ENCODE measurements around the gene RFTN1. TPM values are rescaled to one million over a fixed set of nuclear protein-coding genes. Genes with fewer than 3 reads are reported as not detected.

RFTN1 gene
- total RNA-seq, 1 donor from 2014 or later, result 6.4 TPM

- no peak overlapping the region for H3K27ac Mint-ChIP-seq (ENCODE audit: unreplicated experiment)
- H3K9me3 Mint-ChIP-seq (ENCODE audit: unreplicated experiment), result peaks cover 1% of the 10 kb centered on the region
- no peak for DNase-seq
- H3K4me3 Mint-ChIP-seq (ENCODE audit: unreplicated experiment), result no peak overlapping the region
- H3K36me3 Mint-ChIP-seq (ENCODE audit: unreplicated experiment), result no peaks in the 10 kb centered on the region
- TF ChIP-seq CTCF (IDR thresholded peaks at IDR 0.05; ENCODE audit: partially characterized antibody, unreplicated experiment), result no peak
- peaks cover 11% of the 10 kb centered on the region for H3K4me1 Mint-ChIP-seq (ENCODE audit: low read depth, unreplicated experiment)
- peaks cover 4% of the 10 kb centered on the region for H3K27me3 Mint-ChIP-seq (ENCODE audit: unreplicated experiment)
Measured at GRCh38 chr3:16318176-16318575, 195.3 kb downstream of the RFTN1 start.

- H3K4me1 Mint-ChIP-seq (ENCODE audit: low read depth, unreplicated experiment), result peaks cover 11% of the 10 kb centered on the region
- H3K27ac Mint-ChIP-seq (ENCODE audit: unreplicated experiment), result no peak overlapping the region
- TF ChIP-seq CTCF (IDR thresholded peaks at IDR 0.05; ENCODE audit: partially characterized antibody, unreplicated experiment), result no peak
- DNase-seq, result no peak
- H3K36me3 Mint-ChIP-seq (ENCODE audit: unreplicated experiment), result no peaks in the 10 kb centered on the region
- peaks cover 1% of the 10 kb centered on the region for H3K9me3 Mint-ChIP-seq (ENCODE audit: unreplicated experiment)
- H3K27me3 Mint-ChIP-seq (ENCODE audit: unreplicated experiment), result peaks cover 4% of the 10 kb centered on the region
- no peak overlapping the region for H3K4me3 Mint-ChIP-seq (ENCODE audit: unreplicated experiment)
Measured at GRCh38 chr3:16317561-16317945, 195.9 kb downstream of the RFTN1 start.

GRCh38 chr3:16316847-16317560 lies 196.5 kb downstream of the RFTN1 start:
- peaks cover 5% of the 10 kb centered on the region for H3K4me1 Mint-ChIP-seq (ENCODE audit: low read depth, unreplicated experiment)
- no peak overlapping the region for H3K27ac Mint-ChIP-seq (ENCODE audit: unreplicated experiment)

GRCh38 chr3:16316396-16316795 lies 197.1 kb downstream of the RFTN1 start:
- Mint-ChIP-seq H3K4me1 (ENCODE audit: low read depth, unreplicated experiment) (peaks cover 4% of the 10 kb centered on the region), H3K9me3 (ENCODE audit: unreplicated experiment) (peaks cover 1% of the 10 kb centered on the region), H3K36me3 (ENCODE audit: unreplicated experiment) (peaks cover 3% of the 10 kb centered on the region), H3K4me3 (ENCODE audit: unreplicated experiment) (no peak overlapping the region), H3K27ac (ENCODE audit: unreplicated experiment) (no peak overlapping the region), H3K27me3 (ENCODE audit: unreplicated experiment) (peaks cover 6% of the 10 kb centered on the region)
- DNase-seq, result no peak
- TF ChIP-seq CTCF (IDR thresholded peaks at IDR 0.05; ENCODE audit: partially characterized antibody, unreplicated experiment), result no peak

More at GRCh38 chr3:16316847-16317560, 196.5 kb downstream of the RFTN1 start:
- no peak for TF ChIP-seq CTCF (IDR thresholded peaks at IDR 0.05; ENCODE audit: partially characterized antibody, unreplicated experiment)
- Mint-ChIP-seq H3K36me3 (ENCODE audit: unreplicated experiment) (no peaks in the 10 kb centered on the region), H3K9me3 (ENCODE audit: unreplicated experiment) (peaks cover 1% of the 10 kb centered on the region), H3K4me3 (ENCODE audit: unreplicated experiment) (no peak overlapping the region), H3K27me3 (ENCODE audit: unreplicated experiment) (peaks cover 4% of the 10 kb centered on the region)
- DNase-seq, result no peak

- H3K36me3 Mint-ChIP-seq (ENCODE audit: unreplicated experiment), result peaks cover 4% of the 10 kb centered on the region
- TF ChIP-seq CTCF (IDR thresholded peaks at IDR 0.05; ENCODE audit: partially characterized antibody, unreplicated experiment), result no peak
- H3K4me3 Mint-ChIP-seq (ENCODE audit: unreplicated experiment), result no peak overlapping the region
- no peaks in the 10 kb centered on the region for H3K9me3 Mint-ChIP-seq (ENCODE audit: unreplicated experiment)
- DNase-seq, result no peak
- H3K27ac Mint-ChIP-seq (ENCODE audit: unreplicated experiment), result no peak overlapping the region
- H3K4me1 Mint-ChIP-seq (ENCODE audit: low read depth, unreplicated experiment), result peaks cover 4% of the 10 kb centered on the region
- H3K27me3 Mint-ChIP-seq (ENCODE audit: unreplicated experiment), result peaks cover 6% of the 10 kb centered on the region
Measured at GRCh38 chr3:16315623-16316022, 197.9 kb downstream of the RFTN1 start.
